Suprapubic skin (tissue), 3 donors: ENCODE results near the gene MGAT5B.
"Not testable (repeated sequence)": the region's sequence is repeated elsewhere in the genome, so short reads cannot be mapped to it uniquely, and the experiment has no call there.

Source experiments
- POLR2A ChIP-seq, 2 donors: fragments of 450-650 bp; IDR thresholded peaks; one replicate each; pipeline ENCODE4 v1.6.1; 2017; ENCODE audit warnings: antibody characterized with exemption in 2 of 2, mild to moderate bottlenecking in 2 of 2, moderate library complexity in 2 of 2
- TF ChIP-seq, protein P1 (sequence below), 2 donors: fragments of 200-600 bp in 1 of 2; fragments of 450-650 bp in 1 of 2; sonication (generic) in 1 of 2; IDR thresholded peaks; one replicate each; pipeline ENCODE4 v1.5.1; 2016 to 2019; ENCODE audit warnings: antibody characterized with exemption in 2 of 2, mild to moderate bottlenecking in 1 of 2, moderate library complexity in 1 of 2

DNA sequence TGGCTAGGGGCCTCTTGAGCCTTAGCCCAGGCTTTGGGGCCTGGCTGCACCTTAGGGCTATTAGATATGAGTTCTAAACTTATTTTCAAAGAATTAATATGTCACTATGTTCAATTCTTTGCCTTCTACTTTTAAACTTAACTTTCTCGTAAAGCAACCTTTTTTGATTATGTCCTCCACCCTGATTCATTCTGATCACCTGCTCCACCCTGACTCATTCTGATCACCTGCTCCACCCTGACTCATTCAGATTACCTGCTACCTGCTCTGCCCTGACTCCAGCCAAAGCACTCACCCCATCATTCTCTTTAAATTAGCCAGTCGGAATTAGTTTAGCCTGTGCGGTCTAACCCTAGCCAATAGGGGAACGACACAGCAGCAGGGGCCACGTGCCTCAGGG is 102.0 kb downstream of the MGAT5B start:
- TF ChIP-seq, protein P1, sequence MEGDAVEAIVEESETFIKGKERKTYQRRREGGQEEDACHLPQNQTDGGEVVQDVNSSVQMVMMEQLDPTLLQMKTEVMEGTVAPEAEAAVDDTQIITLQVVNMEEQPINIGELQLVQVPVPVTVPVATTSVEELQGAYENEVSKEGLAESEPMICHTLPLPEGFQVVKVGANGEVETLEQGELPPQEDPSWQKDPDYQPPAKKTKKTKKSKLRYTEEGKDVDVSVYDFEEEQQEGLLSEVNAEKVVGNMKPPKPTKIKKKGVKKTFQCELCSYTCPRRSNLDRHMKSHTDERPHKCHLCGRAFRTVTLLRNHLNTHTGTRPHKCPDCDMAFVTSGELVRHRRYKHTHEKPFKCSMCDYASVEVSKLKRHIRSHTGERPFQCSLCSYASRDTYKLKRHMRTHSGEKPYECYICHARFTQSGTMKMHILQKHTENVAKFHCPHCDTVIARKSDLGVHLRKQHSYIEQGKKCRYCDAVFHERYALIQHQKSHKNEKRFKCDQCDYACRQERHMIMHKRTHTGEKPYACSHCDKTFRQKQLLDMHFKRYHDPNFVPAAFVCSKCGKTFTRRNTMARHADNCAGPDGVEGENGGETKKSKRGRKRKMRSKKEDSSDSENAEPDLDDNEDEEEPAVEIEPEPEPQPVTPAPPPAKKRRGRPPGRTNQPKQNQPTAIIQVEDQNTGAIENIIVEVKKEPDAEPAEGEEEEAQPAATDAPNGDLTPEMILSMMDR (IDR thresholded peaks at IDR 0.05): not testable (repeated sequence)
- TF ChIP-seq POLR2A (IDR thresholded peaks at IDR 0.05): not testable (repeated sequence)
